NCI-H187 treated with DMSO at 0.1 percent for 48 hours (cell line): ENCODE results near the gene PCDHGA12.
"Not testable (repeated sequence)": the region's sequence is repeated elsewhere in the genome, so short reads cannot be mapped to it uniquely, and the experiment has no call there.

Experiments
- DNase-seq: peaks from one replicate; lab custom pipeline; 2025; lab: John Stamatoyannopoulos, UW

Gene PCDHGA12

DNA sequence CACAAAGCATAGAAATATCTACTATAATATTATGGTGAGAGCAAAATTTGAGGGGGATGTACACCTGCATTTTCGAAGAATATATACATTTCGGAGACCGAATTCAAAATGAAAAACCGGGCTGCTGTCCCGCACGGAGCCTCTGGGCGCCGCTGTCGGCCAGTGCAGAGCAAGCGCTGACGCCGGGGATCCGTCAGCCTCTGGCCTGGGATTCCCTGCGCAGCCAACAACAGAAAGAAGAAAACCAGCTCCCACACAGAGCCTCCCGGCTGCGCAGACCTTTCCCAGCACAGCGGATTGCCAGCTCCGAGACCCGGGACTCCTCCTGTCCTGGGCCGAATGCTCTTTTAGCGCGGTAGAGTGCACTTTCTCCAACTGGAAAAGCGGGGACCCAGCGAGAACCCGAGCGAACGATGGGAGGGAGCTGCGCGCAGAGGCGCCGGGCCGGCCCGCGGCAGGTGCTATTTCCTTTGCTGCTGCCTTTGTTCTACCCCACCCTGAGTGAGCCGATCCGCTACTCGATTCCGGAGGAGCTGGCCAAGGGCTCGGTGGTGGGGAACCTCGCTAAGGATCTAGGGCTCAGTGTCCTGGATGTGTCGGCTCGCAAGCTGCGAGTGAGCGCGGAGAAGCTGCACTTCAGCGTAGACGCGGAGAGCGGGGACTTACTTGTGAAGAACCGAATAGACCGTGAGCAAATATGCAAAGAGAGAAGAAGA is 22.4 kb upstream of the PCDHGA12 start, which contains the start of gene PCDHGB6:
Gene PCDHGB6 (plus strand): TSS at position 232 of the 716 bp plus-strand sequence. CDS start 182 bp downstream, at position 414.
- DNase-seq: not testable (repeated sequence)

DNA sequence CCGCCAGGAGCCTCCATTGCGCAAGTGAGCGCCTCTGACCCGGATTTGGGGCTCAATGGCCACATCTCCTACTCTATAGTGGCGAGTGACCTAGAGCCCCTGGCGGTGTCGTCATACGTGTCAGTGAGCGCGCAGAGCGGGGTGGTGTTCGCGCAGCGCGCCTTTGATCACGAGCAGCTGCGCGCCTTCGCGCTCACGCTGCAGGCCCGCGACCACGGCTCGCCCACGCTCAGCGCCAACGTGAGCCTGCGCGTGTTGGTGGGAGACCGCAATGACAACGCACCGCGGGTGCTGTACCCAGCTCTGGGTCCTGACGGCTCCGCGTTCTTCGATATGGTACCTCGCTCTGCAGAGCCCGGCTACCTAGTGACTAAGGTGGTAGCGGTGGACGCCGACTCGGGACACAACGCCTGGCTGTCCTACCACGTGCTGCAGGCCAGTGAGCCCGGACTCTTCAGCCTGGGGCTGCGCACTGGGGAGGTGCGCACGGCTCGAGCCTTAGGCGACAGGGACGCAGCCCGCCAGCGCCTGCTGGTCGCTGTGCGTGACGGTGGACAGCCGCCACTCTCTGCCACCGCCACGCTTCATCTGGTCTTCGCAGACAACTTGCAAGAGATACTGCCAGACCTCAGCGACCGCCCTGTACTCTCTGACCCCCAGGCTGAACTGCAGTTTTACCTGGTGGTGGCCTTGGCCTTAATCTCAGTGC is 20.6 kb upstream of the PCDHGA12 start:
- no peak for DNase-seq

DNA sequence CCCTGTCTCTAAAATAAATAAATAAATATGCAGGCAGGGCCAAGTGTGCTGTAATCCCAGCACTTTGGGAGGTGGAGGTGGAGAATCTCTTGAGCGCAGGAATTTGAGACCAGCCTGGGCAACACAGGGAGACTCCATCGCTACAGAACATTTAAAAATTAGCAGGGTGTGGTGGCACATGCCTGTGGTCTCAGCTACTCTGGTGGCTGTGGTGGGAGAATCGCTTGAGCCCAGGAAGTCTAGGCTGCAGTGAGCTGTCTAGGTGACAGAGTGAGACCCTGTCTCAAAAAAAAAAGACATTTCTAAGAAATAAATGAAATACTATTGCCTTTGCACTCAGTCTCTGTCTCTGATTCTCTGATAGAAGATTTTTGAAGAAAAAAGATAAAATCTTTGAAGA is 18.7 kb upstream of the PCDHGA12 start:
- no peak for DNase-seq

DNA sequence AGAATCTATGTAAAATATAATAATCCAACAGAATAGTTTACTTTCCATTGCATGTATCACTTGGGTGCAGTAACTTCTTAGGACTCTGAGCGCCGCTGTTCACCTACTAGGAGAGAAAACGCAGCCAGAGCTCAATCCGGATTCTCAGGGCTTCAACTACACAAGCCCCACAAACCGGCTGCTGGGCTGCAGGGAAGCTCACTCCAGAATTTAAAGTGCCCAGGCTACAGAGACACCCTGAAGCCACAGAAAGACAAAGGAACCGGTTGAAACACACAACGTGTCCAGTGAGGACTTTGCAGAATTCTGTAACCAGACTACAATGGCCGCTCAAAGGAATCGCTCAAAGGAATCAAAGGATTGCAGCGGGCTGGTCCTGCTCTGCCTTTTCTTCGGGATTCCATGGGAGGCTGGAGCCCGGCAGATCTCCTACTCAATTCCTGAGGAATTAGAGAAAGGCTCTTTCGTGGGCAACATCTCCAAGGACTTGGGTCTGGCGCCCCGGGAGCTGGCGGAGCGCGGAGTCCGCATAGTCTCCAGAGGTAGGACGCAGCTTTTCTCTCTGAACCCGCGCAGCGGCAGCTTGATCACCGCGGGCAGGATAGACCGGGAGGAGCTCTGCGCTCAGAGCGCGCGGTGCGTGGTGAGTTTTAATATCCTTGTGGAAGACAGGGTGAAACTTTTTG is 17.3 kb upstream of the PCDHGA12 start, which contains the start of gene PCDHGA10:
Gene PCDHGA10 (plus strand): TSS at position 134 of the 686 bp plus-strand sequence. CDS start 189 bp downstream, at position 323.
- no peak for DNase-seq

DNA sequence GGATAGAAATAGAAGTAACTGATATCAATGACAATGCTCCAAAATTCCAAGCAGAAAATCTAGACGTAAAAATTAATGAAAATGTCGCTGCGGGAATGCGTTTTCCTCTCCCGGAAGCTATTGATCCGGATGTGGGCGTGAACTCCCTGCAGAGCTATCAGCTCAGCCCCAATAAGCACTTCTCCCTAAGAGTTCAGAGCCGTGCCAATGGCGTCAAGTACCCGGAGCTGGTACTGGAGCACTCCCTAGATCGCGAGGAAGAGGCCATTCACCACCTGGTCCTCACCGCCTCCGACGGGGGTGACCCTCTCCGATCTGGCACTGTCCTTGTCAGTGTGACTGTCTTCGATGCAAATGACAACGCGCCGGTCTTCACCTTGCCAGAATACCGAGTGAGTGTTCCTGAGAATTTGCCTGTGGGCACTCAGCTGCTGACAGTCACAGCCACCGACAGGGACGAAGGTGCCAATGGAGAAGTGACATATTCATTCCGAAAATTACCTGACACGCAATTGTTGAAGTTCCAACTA is 16.7 kb upstream of the PCDHGA12 start:
- no peak for DNase-seq

DNA sequence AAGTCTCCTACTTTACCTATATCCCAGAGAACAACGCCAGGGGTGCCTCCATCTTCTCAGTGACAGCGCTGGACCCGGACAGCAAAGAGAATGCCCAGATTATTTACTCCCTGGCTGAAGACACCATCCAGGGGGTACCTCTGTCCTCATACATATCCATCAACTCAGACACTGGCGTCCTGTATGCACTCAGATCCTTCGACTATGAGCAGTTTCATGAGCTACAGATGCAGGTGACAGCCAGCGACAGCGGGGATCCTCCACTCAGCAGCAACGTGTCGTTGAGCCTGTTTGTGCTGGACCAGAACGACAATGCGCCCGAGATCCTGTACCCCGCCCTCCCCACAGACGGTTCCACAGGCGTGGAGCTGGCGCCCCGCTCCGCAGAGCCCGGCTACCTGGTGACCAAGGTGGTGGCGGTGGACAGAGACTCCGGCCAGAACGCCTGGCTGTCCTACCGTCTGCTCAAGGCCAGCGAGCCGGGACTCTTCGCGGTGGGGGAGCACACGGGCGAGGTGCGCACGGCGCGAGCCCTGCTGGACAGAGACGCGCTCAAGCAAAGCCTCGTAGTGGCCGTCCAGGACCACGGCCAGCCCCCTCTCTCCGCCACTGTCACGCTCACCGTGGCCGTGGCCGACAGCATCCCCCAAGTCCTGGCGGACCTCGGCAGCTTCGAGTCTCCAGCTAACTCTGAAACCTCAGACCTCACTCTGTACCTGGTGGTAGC is 15.6 kb upstream of the PCDHGA12 start:
- DNase-seq: not testable (repeated sequence)

DNA sequence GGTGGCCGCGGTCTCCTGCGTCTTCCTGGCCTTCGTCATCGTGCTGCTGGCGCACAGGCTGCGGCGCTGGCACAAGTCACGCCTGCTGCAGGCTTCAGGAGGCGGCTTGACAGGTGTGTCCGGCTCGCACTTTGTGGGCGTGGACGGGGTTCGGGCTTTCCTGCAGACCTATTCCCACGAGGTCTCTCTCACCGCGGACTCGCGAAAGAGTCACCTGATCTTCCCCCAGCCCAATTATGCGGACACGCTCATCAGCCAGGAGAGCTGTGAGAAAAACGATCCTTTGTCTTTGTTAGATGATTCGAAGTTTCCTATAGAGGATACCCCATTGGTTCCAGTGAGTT is 15.1 kb upstream of the PCDHGA12 start:
- DNase-seq: not testable (repeated sequence)

DNA sequence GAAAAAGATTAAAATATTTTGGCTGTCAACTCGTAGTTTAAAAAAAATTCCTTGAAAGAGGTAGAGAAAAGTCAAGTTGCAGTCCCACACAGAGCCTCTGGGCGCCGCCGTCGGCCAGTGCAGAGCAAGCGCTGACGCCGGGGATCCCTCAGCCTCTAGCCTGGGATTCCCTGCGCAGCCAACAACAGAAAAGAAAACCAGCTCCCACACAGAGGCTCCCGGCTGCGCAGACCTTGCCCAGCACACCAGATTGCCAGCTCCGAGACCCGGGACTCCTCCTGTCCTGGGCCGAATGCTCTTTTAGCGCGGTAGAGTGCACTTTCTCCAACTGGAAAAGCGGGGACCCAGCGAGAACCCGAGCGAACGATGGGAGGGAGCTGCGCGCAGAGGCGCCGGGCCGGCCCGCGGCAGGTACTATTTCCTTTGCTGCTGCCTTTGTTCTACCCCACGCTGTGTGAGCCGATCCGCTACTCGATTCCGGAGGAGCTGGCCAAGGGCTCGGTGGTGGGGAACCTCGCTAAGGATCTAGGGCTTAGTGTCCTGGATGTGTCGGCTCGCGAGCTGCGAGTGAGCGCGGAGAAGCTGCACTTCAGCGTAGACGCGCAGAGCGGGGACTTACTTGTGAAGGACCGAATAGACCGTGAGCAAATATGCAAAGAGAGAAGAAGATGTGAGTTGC is 12.7 kb upstream of the PCDHGA12 start, which contains the start of gene PCDHGB7:
Gene PCDHGB7 (plus strand): TSS at position 184 of the 679 bp plus-strand sequence. CDS start 183 bp downstream, at position 367.
- DNase-seq: not testable (repeated sequence)

DNA sequence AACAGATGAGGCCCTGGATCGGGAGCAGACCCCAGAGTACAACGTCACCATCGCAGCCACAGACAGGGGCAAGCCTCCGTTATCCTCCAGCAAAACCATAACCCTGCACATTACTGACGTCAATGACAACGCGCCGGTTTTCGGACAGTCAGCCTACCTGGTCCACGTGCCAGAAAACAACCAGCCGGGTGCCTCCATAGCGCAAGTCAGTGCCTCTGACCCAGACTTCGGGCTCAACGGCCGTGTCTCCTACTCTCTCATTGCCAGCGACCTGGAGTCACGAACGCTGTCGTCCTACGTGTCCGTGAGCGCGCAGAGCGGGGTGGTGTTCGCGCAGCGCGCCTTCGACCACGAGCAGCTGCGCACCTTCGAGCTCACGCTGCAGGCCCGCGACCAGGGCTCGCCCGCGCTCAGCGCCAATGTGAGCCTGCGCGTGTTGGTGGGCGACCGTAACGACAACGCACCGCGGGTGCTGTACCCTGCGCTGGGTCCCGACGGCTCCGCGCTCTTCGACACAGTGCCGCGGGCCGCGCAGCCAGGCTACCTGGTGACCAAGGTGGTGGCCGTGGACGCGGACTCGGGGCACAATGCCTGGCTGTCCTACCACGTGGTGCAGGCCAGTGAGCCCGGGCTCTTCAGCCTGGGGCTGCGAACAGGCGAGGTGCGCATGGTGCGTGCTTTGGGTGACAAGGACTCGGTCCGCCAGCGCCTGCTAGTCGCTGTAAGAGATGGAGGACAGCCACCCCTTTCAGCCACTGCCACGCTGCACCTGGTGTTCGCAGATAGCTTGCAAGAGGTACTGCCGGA is 11.0 kb upstream of the PCDHGA12 start:
- DNase-seq: no peak

DNA sequence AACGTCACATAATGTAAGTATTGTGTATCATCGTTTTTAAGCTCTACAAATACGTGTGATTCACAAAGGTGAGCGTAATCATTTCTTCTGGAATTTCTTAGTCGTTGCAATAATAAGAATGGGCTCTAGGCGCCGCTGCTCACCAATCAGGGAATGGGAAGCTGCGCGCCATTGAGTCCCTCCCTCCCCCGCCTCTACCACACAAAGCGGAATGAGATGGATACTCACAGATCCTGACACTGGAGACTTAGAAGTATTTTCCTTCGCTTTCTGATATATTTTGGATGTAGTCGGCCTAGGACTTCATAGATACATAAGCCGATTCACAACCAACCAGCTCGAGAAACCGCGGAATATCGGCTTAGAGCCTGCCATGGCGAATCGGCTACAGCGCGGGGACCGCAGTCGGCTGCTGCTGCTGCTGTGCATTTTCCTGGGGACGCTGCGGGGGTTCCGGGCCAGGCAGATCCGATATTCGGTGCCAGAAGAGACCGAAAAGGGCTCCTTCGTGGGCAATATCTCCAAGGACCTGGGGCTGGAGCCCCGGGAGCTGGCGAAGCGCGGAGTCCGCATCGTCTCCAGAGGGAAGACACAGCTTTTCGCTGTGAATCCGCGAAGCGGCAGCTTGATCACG is 9.3 kb upstream of the PCDHGA12 start, which contains the start of gene PCDHGA11:
Gene PCDHGA11 (plus strand): TSS at position 197 of the 634 bp plus-strand sequence. CDS start 177 bp downstream, at position 374.
- DNase-seq: no peak

DNA sequence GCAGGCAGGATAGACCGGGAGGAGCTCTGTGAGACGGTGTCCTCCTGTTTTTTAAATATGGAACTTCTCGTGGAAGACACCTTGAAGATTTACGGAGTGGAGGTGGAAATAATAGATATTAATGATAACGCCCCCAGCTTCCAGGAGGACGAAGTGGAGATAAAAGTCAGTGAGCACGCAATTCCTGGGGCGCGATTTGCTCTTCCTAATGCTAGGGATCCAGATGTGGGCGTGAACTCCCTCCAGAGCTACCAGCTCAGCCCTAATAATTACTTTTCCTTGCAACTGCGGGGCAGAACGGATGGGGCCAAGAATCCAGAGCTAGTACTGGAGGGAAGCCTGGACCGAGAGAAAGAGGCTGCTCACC is 8.8 kb upstream of the PCDHGA12 start:
- no peak for DNase-seq

DNA sequence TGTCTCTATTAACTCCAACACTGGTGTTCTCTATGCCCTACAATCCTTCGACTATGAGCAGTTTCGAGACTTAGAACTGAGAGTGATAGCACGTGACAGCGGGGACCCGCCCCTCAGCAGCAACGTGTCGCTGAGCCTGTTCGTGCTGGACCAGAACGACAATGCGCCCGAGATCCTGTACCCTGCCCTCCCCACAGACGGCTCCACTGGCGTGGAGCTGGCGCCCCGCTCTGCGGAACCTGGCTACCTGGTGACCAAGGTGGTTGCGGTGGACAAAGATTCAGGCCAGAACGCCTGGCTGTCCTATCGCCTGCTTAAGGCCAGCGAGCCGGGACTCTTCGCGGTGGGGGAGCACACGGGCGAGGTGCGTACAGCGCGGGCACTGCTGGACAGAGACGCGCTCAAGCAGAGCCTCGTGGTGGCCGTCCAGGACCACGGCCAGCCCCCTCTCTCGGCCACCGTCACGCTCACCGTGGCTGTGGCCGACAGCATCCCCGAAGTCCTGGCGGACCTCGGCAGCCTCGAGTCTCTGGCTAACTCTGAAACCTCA is 7.5 kb upstream of the PCDHGA12 start:
- no peak for DNase-seq

DNA sequence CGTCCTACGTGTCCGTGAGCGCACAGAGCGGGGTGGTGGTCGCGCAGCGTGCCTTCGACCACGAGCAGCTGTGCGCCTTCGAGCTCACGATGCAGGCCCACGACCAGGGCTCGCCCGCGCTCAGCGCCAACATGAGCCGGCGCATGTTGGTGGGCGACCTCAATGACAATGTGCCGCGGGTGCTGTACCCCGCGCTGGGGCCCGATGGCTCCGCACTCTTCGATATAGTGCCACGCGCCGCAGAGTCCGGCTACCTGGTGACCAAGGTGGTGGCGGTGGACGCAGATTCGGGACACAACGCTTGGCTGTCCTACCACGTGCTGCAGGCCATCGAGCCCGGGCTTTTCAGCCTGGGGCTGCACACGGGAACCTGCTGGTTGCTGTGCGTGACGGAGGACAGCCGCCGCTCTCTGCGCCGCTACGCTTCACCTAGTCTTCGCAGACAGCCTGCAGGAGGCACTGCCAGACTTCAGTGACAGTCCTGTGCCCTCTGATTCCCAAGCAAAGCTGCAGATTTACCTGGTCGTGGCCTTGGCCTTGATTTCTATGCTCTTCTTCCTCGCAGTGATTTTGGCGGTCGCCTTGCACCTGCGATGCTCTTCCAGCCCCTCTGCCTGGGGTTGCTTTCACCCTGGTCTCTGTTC is 2.4 kb upstream of the PCDHGA12 start:
- no peak for DNase-seq

DNA sequence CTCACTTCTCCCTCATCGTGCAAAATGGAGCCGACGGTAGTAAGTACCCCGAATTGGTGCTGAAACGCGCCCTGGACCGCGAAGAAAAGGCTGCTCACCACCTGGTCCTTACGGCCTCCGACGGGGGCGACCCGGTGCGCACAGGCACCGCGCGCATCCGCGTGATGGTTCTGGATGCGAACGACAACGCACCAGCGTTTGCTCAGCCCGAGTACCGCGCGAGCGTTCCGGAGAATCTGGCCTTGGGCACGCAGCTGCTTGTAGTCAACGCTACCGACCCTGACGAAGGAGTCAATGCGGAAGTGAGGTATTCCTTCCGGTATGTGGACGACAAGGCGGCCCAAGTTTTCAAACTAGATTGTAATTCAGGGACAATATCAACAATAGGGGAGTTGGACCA is 979 bp downstream of the PCDHGA12 start:
- no peak for DNase-seq

DNA sequence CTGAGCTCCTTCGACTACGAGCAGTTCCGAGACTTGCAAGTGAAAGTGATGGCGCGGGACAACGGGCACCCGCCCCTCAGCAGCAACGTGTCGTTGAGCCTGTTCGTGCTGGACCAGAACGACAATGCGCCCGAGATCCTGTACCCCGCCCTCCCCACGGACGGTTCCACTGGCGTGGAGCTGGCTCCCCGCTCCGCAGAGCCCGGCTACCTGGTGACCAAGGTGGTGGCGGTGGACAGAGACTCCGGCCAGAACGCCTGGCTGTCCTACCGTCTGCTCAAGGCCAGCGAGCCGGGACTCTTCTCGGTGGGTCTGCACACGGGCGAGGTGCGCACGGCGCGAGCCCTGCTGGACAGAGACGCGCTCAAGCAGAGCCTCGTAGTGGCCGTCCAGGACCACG is 2.0 kb downstream of the PCDHGA12 start:
- not testable (repeated sequence) for DNase-seq

DNA sequence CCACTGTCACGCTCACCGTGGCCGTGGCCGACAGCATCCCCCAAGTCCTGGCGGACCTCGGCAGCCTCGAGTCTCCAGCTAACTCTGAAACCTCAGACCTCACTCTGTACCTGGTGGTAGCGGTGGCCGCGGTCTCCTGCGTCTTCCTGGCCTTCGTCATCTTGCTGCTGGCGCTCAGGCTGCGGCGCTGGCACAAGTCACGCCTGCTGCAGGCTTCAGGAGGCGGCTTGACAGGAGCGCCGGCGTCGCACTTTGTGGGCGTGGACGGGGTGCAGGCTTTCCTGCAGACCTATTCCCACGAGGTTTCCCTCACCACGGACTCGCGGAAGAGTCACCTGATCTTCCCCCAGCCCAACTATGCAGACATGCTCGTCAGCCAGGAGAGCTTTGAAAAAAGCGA is 2.4 kb downstream of the PCDHGA12 start:
- not testable (repeated sequence) for DNase-seq

DNA sequence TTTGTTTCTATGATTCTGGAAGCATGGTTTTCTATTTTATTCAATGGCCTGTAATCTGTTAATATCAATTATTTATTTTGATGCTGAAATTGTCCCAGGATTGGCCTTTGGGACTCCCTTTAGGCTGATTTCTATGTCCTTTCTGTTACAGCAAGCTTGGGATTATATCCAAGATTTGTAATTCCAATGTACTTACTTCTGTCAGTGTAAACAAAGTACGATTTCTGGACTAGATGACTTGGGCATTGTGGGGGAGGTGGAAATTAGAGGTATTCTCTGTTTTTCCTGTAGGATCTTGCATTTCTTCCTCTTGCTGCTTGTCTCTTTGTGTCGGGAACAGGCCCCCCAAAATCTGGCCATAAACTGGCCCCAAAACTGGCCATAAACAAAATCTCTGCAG is 3.7 kb downstream of the PCDHGA12 start:
- no peak for DNase-seq

DNA sequence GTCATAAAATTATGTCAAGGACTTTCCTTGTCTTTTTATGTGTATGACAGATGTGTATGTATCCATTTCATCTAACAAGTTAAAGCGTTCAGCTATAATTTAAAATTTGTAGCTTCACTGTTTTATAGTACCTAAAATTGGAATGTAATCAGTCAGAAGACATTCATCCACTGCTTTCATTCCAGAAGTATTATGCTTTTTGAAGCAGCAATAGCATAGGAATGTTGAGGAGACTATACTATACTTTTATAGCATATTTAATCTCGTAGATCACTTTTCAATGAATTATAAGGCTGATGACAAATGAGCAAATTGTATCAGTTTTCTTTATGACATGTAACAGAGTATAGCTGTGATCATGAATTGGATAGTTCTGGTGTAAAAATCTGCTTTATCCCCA is 6.9 kb downstream of the PCDHGA12 start:
- no peak for DNase-seq
